ENCODE results near the gene CD300LD.

Gene CD300LD

GRCh38 chr17:74605361-74605760 is 13.3 kb upstream of the CD300LD start:
- H3K4me1 ChIP-seq (ENCODE audit: insufficient read depth, low read length): no peaks in the 10 kb centered on the region
- WGBS: 80% methylated on average over 10 of the region's 10 CpGs
- 0 out of 2 replicates have a peak, but pooled peaks cover 4% of the 10 kb centered on the region for H3K27me3 ChIP-seq (ENCODE audit: insufficient read depth, low read length)

GRCh38 chr17:74604761-74605160 is 12.7 kb upstream of the CD300LD start:
- Histone ChIP-seq H3K4me1 (ENCODE audit: insufficient read depth, low read length) (no peaks in the 10 kb centered on the region), H3K4me3 (ENCODE audit: low read length) (no peak overlapping the region), H3K27ac (ENCODE audit: low read depth, low read length) (no peak overlapping the region), H3K9me3 (ENCODE audit: insufficient read depth, low read depth, low read length) (no peaks in the 10 kb centered on the region), H3K27me3 (ENCODE audit: insufficient read depth, low read length) (0 out of 2 replicates have a peak, but pooled peaks cover 4% of the 10 kb centered on the region), H3K9ac (ENCODE audit: low read depth, low read length) (no peak overlapping the region), H3K36me3 (ENCODE audit: insufficient read depth, low read length) (no peaks in the 10 kb centered on the region)
- WGBS: 86% methylated on average over 10 of the region's 10 CpGs

More at GRCh38 chr17:74605361-74605760, 13.3 kb upstream of the CD300LD start:
- Histone ChIP-seq H3K27ac (ENCODE audit: low read depth, low read length) (no peak overlapping the region), H3K4me3 (ENCODE audit: low read length) (no peak overlapping the region), H3K9me3 (ENCODE audit: insufficient read depth, low read depth, low read length) (no peaks in the 10 kb centered on the region), H3K9ac (ENCODE audit: low read depth, low read length) (no peak overlapping the region), H3K36me3 (ENCODE audit: insufficient read depth, low read length) (no peaks in the 10 kb centered on the region)

- no peak overlapping the region for H3K27ac ChIP-seq (ENCODE audit: low read depth, low read length)
- peaks cover 4% of the 10 kb centered on the region; the same call in 1 of the 2 replicates for H3K27me3 ChIP-seq (ENCODE audit: insufficient read depth, low read length)
- WGBS: 95% methylated on average over 6 of the region's 6 CpGs
- no peak overlapping the region for H3K4me3 ChIP-seq (ENCODE audit: low read length)
- H3K9ac ChIP-seq (ENCODE audit: low read depth, low read length): no peak overlapping the region
- no peaks in the 10 kb centered on the region for H3K36me3 ChIP-seq (ENCODE audit: insufficient read depth, low read length)
- H3K4me1 ChIP-seq (ENCODE audit: insufficient read depth, low read length): no peaks in the 10 kb centered on the region
- H3K9me3 ChIP-seq (ENCODE audit: insufficient read depth, low read depth, low read length): no peaks in the 10 kb centered on the region
Observed at GRCh38 chr17:74604200-74604599, 12.1 kb upstream of the CD300LD start.

GRCh38 chr17:74603746-74604145 is 11.7 kb upstream of the CD300LD start:
- Histone ChIP-seq H3K4me1 (ENCODE audit: insufficient read depth, low read length) (0 out of 2 replicates have a peak, but pooled peaks cover 3% of the 10 kb centered on the region), H3K27me3 (ENCODE audit: insufficient read depth, low read length) (peaks cover 4% of the 10 kb centered on the region; the same call in 1 of the 2 replicates), H3K9me3 (ENCODE audit: insufficient read depth, low read depth, low read length) (no peaks in the 10 kb centered on the region), H3K9ac (ENCODE audit: low read depth, low read length) (no peak overlapping the region), H3K27ac (ENCODE audit: low read depth, low read length) (no peak overlapping the region), H3K36me3 (ENCODE audit: insufficient read depth, low read length) (no peaks in the 10 kb centered on the region), H3K4me3 (ENCODE audit: low read length) (no peak overlapping the region)
- WGBS: 87% methylated on average over 5 of the region's 5 CpGs

- WGBS: 83% methylated on average over 6 of the region's 6 CpGs
- H3K4me3 ChIP-seq (ENCODE audit: low read length): no peak overlapping the region
- no peak overlapping the region for H3K27ac ChIP-seq (ENCODE audit: low read depth, low read length)
- no peaks in the 10 kb centered on the region for H3K9me3 ChIP-seq (ENCODE audit: insufficient read depth, low read depth, low read length)
- H3K36me3 ChIP-seq (ENCODE audit: insufficient read depth, low read length): no peaks in the 10 kb centered on the region
- H3K4me1 ChIP-seq (ENCODE audit: insufficient read depth, low read length): 0 out of 2 replicates have a peak, but pooled peaks cover 6% of the 10 kb centered on the region
- no peak overlapping the region for H3K9ac ChIP-seq (ENCODE audit: low read depth, low read length)
- peaks cover 4% of the 10 kb centered on the region; the same call in 1 of the 2 replicates for H3K27me3 ChIP-seq (ENCODE audit: insufficient read depth, low read length)
Observed at GRCh38 chr17:74603037-74603635, 11.1 kb upstream of the CD300LD start.

GRCh38 chr17:74601944-74602572 is 10.0 kb upstream of the CD300LD start:
- Histone ChIP-seq H3K9ac (ENCODE audit: low read depth, low read length) (no peak overlapping the region), H3K4me1 (ENCODE audit: insufficient read depth, low read length) (0 out of 2 replicates have a peak, but pooled peaks cover 6% of the 10 kb centered on the region), H3K4me3 (ENCODE audit: low read length) (no peak overlapping the region), H3K27me3 (ENCODE audit: insufficient read depth, low read length) (no peaks in the 10 kb centered on the region; the same call in 1 of the 2 replicates), H3K27ac (ENCODE audit: low read depth, low read length) (no peak overlapping the region), H3K36me3 (ENCODE audit: insufficient read depth, low read length) (no peaks in the 10 kb centered on the region), H3K9me3 (ENCODE audit: insufficient read depth, low read depth, low read length) (no peaks in the 10 kb centered on the region)
- 62% methylated on average over 9 of the region's 12 CpGs for WGBS

GRCh38 chr17:74599448-74599939 is 7.4 kb upstream of the CD300LD start:
- WGBS: 77% methylated on average over 10 of the region's 10 CpGs
- no peaks in the 10 kb centered on the region for H3K36me3 ChIP-seq (ENCODE audit: insufficient read depth, low read length)
- H3K27ac ChIP-seq (ENCODE audit: low read depth, low read length): no peak overlapping the region
- no peak overlapping the region for H3K4me3 ChIP-seq (ENCODE audit: low read length)
- no peaks in the 10 kb centered on the region for H3K9me3 ChIP-seq (ENCODE audit: insufficient read depth, low read depth, low read length)
- no peaks in the 10 kb centered on the region; the same call in 1 of the 2 replicates for H3K27me3 ChIP-seq (ENCODE audit: insufficient read depth, low read length)
- 0 out of 2 replicates have a peak, but pooled peaks cover 6% of the 10 kb centered on the region for H3K4me1 ChIP-seq (ENCODE audit: insufficient read depth, low read length)
- H3K9ac ChIP-seq (ENCODE audit: low read depth, low read length): no peak overlapping the region

- Histone ChIP-seq H3K36me3 (ENCODE audit: insufficient read depth, low read length) (no peaks in the 10 kb centered on the region), H3K9me3 (ENCODE audit: insufficient read depth, low read depth, low read length) (no peaks in the 10 kb centered on the region), H3K27ac (ENCODE audit: low read depth, low read length) (no peak overlapping the region), H3K9ac (ENCODE audit: low read depth, low read length) (no peak overlapping the region), H3K27me3 (ENCODE audit: insufficient read depth, low read length) (peaks cover 2% of the 10 kb centered on the region; the same call in 1 of the 2 replicates), H3K4me1 (ENCODE audit: insufficient read depth, low read length) (0 out of 2 replicates have a peak, but pooled peaks cover 6% of the 10 kb centered on the region), H3K4me3 (ENCODE audit: low read length) (no peak overlapping the region)
- WGBS: 59% methylated on average over 3 of the region's 3 CpGs
Observed at GRCh38 chr17:74599023-74599399, 6.9 kb upstream of the CD300LD start.

- Histone ChIP-seq H3K27ac (ENCODE audit: low read depth, low read length) (no peak overlapping the region), H3K4me1 (ENCODE audit: insufficient read depth, low read length) (0 out of 2 replicates have a peak, but pooled peaks cover 6% of the 10 kb centered on the region), H3K36me3 (ENCODE audit: insufficient read depth, low read length) (no peaks in the 10 kb centered on the region), H3K4me3 (ENCODE audit: low read length) (no peak overlapping the region), H3K9ac (ENCODE audit: low read depth, low read length) (no peak overlapping the region), H3K27me3 (ENCODE audit: insufficient read depth, low read length) (peaks cover 2% of the 10 kb centered on the region; the same call in 1 of the 2 replicates), H3K9me3 (ENCODE audit: insufficient read depth, low read depth, low read length) (no peaks in the 10 kb centered on the region)
- WGBS: 83% methylated on average over 4 of the region's 4 CpGs
Observed at GRCh38 chr17:74598346-74599022, 6.4 kb upstream of the CD300LD start.

- 0 out of 2 replicates have a peak, but pooled peaks cover 6% of the 10 kb centered on the region for H3K4me1 ChIP-seq (ENCODE audit: insufficient read depth, low read length)
- H3K27me3 ChIP-seq (ENCODE audit: insufficient read depth, low read length): peaks cover 2% of the 10 kb centered on the region; the same call in 1 of the 2 replicates
- WGBS: 84% methylated on average over 7 of the region's 8 CpGs
- H3K27ac ChIP-seq (ENCODE audit: low read depth, low read length): no peak overlapping the region
- no peaks in the 10 kb centered on the region for H3K36me3 ChIP-seq (ENCODE audit: insufficient read depth, low read length)
- H3K9me3 ChIP-seq (ENCODE audit: insufficient read depth, low read depth, low read length): no peaks in the 10 kb centered on the region
- H3K4me3 ChIP-seq (ENCODE audit: low read length): no peak overlapping the region
- H3K9ac ChIP-seq (ENCODE audit: low read depth, low read length): no peak overlapping the region
Observed at GRCh38 chr17:74597069-74597790, 5.1 kb upstream of the CD300LD start.

Measured in HUES64 (cell line).